MM.1S (cell line): ENCODE data around the gene LPIN2.

Experiments used
- DNase-seq: peaks from one replicate; pipeline ENCODE4 v3.0.0-alpha.2; 2015
- H2AFZ ChIP-seq: fragments of 300-600 bp; sonication (generic); 2 replicates; pipeline ENCODE4 v1.6.0; 2016; ENCODE audit warnings: antibody characterized with exemption, low read length
- H3F3A ChIP-seq: fragments of 300-600 bp; sonication (generic); 2 replicates; pipeline ENCODE4 v1.6.1; 2016; ENCODE audit warnings: mild to moderate bottlenecking, antibody characterized with exemption, low read length, moderate library complexity, mixed read lengths; ENCODE audit not compliant: insufficient read depth
- H3K27ac ChIP-seq: fragments of 300-600 bp; sonication (generic); 2 replicates; pipeline ENCODE4 v1.5.1; 2016; ENCODE audit warnings: mild to moderate bottlenecking, low read length
- H3K27me3 ChIP-seq: fragments of 300-600 bp; sonication (generic); replicated peaks from 2 replicates; pipeline ENCODE4 v1.6.0; 2016; ENCODE audit warnings: low read length; ENCODE audit not compliant: insufficient read depth
- H3K36me3 ChIP-seq: fragments of 300-600 bp; sonication (generic); replicated peaks from 2 replicates; pipeline ENCODE4 v1.6.1; 2016; ENCODE audit warnings: mild to moderate bottlenecking, low read length, mixed read lengths; ENCODE audit not compliant: insufficient read depth
- H3K4me1 ChIP-seq: fragments of 300-600 bp; sonication (generic); 2 replicates; pipeline ENCODE4 v1.6.1; 2016; ENCODE audit warnings: low read length, mixed read lengths
- H3K4me2 ChIP-seq: fragments of 300-600 bp; sonication (generic); 2 replicates; pipeline ENCODE4 v1.6.0; 2016; ENCODE audit warnings: low read depth, low read length
- H3K4me3 ChIP-seq: fragments of 300-600 bp; sonication (generic); 2 replicates; pipeline ENCODE4 v1.5.1; 2016; ENCODE audit warnings: low read length, mixed read lengths
- H3K79me2 ChIP-seq: fragments of 300-600 bp; sonication (generic); 2 replicates; pipeline ENCODE4 v1.6.1; 2016; ENCODE audit warnings: mixed run types, low read length, mixed read lengths
- H3K9ac ChIP-seq: fragments of 300-600 bp; sonication (generic); 2 replicates; pipeline ENCODE4 v1.6.1; 2016; ENCODE audit warnings: low read length, mixed read lengths
- H3K9me2 ChIP-seq: fragments of 300-600 bp; sonication (generic); replicated peaks from 2 replicates; pipeline ENCODE4 v1.6.1; 2016; ENCODE audit warnings: mild to moderate bottlenecking, low read length, mixed read lengths; ENCODE audit not compliant: insufficient read depth
- H3K9me3 ChIP-seq: fragments of 300-600 bp; sonication (generic); replicated peaks from 2 replicates; pipeline ENCODE4 v1.6.1; 2016; ENCODE audit warnings: mild to moderate bottlenecking, low read length, mixed read lengths; ENCODE audit not compliant: insufficient read depth
- H4K20me1 ChIP-seq: fragments of 300-600 bp; sonication (generic); 2 replicates; pipeline ENCODE4 v1.6.1; 2016; ENCODE audit warnings: mild to moderate bottlenecking, low read length, moderate library complexity, mixed read lengths; ENCODE audit not compliant: insufficient read depth
- EZH2 ChIP-seq: fragments of 300-600 bp; sonication (generic); optimal IDR thresholded peaks from 2 replicates; pipeline ENCODE3; 2017; ENCODE audit warnings: low read depth, mild to moderate bottlenecking, antibody characterized with exemption, low read length, mixed read lengths
- EZH2phosphoT487 ChIP-seq: fragments of 300-600 bp; sonication (generic); IDR thresholded peaks from 2 replicates; pipeline ENCODE4 v1.6.1; 2018; ENCODE audit warnings: antibody characterized with exemption, low read length
- TF ChIP-seq, protein P1 (sequence below): fragments of 300-600 bp; sonication (generic); IDR thresholded peaks from 2 replicates; pipeline ENCODE4 v1.5.1; 2016; ENCODE audit warnings: antibody characterized with exemption, low read length, mixed read lengths

Gene LPIN2

DNA sequence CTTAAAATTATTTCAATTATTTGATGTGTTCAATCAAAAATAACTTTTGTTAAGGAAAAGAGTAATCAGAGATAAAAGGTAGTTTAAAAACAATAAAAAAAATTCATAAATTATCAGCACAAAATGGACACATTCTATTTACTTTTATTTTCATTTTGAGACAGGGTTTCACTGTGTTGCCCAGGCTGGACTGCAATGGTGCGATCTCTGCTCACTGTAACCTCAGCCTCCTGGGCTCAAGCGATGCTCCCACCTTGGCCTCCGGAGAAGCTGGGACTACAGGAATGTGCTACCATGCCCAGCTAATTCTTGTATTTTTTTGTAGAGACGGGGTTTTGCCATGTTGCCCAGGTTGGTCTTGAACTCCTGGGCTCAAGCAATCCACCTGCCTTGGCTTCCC is 47.1 kb downstream of the LPIN2 start:
- Histone ChIP-seq H3K4me1 (peaks cover 13% of the 10 kb centered on the region), H4K20me1 (no peaks in the 10 kb centered on the region), H3K27ac (no peak overlapping the region), H3K4me3 (no peak overlapping the region), H2AFZ (no peak overlapping the region), H3K9ac (no peak overlapping the region), H3K9me3 (no peaks in the 10 kb centered on the region), H3K27me3 (0 out of 2 replicates have a peak, but pooled peaks cover 2% of the 10 kb centered on the region), H3K4me2 (no peak overlapping the region), H3K9me2 (no peaks in the 10 kb centered on the region), H3F3A (peaks cover 8% of the 10 kb centered on the region), H3K79me2 (0 out of 2 replicates have a peak, but pooled peaks cover 3% of the 10 kb centered on the region), H3K36me3 (no peaks in the 10 kb centered on the region)
- TF ChIP-seq EZH2phosphoT487 (no peak), EZH2 (no peak)
- TF ChIP-seq, protein P1, sequence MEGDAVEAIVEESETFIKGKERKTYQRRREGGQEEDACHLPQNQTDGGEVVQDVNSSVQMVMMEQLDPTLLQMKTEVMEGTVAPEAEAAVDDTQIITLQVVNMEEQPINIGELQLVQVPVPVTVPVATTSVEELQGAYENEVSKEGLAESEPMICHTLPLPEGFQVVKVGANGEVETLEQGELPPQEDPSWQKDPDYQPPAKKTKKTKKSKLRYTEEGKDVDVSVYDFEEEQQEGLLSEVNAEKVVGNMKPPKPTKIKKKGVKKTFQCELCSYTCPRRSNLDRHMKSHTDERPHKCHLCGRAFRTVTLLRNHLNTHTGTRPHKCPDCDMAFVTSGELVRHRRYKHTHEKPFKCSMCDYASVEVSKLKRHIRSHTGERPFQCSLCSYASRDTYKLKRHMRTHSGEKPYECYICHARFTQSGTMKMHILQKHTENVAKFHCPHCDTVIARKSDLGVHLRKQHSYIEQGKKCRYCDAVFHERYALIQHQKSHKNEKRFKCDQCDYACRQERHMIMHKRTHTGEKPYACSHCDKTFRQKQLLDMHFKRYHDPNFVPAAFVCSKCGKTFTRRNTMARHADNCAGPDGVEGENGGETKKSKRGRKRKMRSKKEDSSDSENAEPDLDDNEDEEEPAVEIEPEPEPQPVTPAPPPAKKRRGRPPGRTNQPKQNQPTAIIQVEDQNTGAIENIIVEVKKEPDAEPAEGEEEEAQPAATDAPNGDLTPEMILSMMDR, result no peak
- no peak for DNase-seq

DNA sequence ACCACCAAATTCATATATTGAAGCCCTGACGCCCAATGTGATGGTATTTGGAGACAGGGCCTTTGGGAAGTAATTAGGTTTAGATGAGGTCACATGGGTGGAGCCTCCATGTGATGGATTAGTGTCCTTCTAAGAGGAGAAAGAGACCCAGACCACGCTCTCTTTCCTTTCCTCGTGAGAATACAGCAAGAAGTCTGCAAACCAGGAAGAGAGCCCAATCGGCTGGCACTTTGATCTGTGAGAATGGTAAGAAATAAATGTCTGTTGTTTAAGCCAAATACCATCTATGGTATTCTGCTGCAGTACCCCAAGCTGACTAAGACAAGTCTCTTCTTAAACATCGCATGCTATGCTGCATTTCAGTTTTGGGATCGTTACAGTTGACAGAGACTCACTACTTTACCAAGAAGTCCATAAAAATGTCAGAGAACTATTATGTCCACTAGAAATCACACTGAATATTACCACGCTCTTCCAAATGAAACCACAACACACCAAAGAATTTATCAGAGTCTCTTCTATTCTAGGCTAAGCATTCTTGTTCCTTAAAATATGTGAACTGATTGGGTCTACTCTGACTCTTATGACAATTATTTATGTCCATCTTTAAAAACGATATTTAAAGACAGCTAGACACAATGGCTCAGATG is 48.5 kb downstream of the LPIN2 start:
- Histone ChIP-seq H3K9me3 (no peaks in the 10 kb centered on the region), H3K4me2 (no peak overlapping the region), H3K4me1 (peaks cover 18% of the 10 kb centered on the region), H3K4me3 (no peak overlapping the region), H3K79me2 (no peaks in the 10 kb centered on the region), H3K9ac (no peak overlapping the region), H3K27me3 (0 out of 2 replicates have a peak, but pooled peaks cover 2% of the 10 kb centered on the region), H4K20me1 (no peaks in the 10 kb centered on the region), H3K27ac (no peak overlapping the region), H3K36me3 (no peaks in the 10 kb centered on the region), H3F3A (peaks cover 17% of the 10 kb centered on the region), H2AFZ (no peak overlapping the region), H3K9me2 (no peaks in the 10 kb centered on the region)
- TF ChIP-seq EZH2, result no peak
- no peak for DNase-seq
